GM12878 (cell line): Measurements from ENCODE around the gene HS1BP3. TPM values are rescaled to one million over a fixed set of nuclear protein-coding genes. Genes with fewer than 3 reads are reported as not detected.

Experiments
- ATAC-seq: fragments of 200-7000 bp; cut with Tn5 transposase; 3 replicates; pipeline ENCODE4 v1.9.1; 2020; ENCODE audit warnings: mild to moderate bottlenecking, moderate library complexity
- BruUV-seq: library from RNA; stranded (reverse); fragments of 400-500 nt; replicated peaks from 2 replicates; lab custom pipeline; 2021; lab: Mats Ljungman, UMichigan
- CTCF ChIA-PET: fragments of 300-600 bp; sonication (Branson Sonifier 250); formaldehyde crosslinking; extraction: SDS; loops from one replicate; lab custom pipeline; 2021; ENCODE audit warnings: inconsistent platforms; lab: Yijun Ruan, JAX
- POLR2A ChIA-PET: fragments of 350-600 bp; formaldehyde crosslinking; extraction: SDS; loops from one replicate; lab custom pipeline; 2021; ENCODE audit warnings: inconsistent platforms; lab: Charles Lee
- RAD21 ChIA-PET: fragments of 300-600 bp; sonication (Branson Sonifier 250); formaldehyde crosslinking; loops from one replicate; lab custom pipeline; 2023; ENCODE audit warnings: antibody characterized with exemption; ENCODE audit not compliant: unreplicated experiment; lab: Charles Lee
- SMC1A ChIA-PET: fragments of 300-600 bp; sonication (Branson Sonifier 250); formaldehyde crosslinking; loops from one replicate; lab custom pipeline; 2023; ENCODE audit not compliant: unreplicated experiment, uncharacterized antibody; lab: Charles Lee
- DNase-seq: peaks from one replicate; pipeline ENCODE4 v3.0.0-alpha.2; 2011; ENCODE audit warnings: low read depth, low spot score
- FAIRE-seq: peaks from 3 replicates; lab custom pipeline; 2011; peaks lifted over from hg19 to GRCh38; lab: Jason Lieb, UNC
- H2AFZ ChIP-seq: 2 replicates; pipeline ENCODE4 v1.6.0; 2011; ENCODE audit warnings: low read depth, low read length, control low read depth; ENCODE audit not compliant: control insufficient read depth
- H3K27ac ChIP-seq: 2 replicates; pipeline ENCODE4 v1.5.1; 2011; ENCODE audit warnings: control low read depth; ENCODE audit not compliant: control insufficient read depth, insufficient read depth
- H3K27me3 ChIP-seq, 2 experiments: replicated peaks in 1 of 2; 2 replicates each; pipeline versions ENCODE4 v1.6.0 to v1.6.1; 2011; ENCODE audit warnings: low read length in 1 of 2; ENCODE audit not compliant: control insufficient read depth in 2 of 2, insufficient read depth in 2 of 2
- H3K36me3 ChIP-seq, 2 experiments: 2 replicates each; pipeline ENCODE4 v1.5.1; 2011; ENCODE audit warnings: low read length in 1 of 2; ENCODE audit not compliant: control insufficient read depth in 2 of 2, insufficient read depth in 2 of 2
- H3K4me1 ChIP-seq: 2 replicates; pipeline ENCODE4 v1.6.1; 2011; ENCODE audit warnings: mild to moderate bottlenecking, low read length, moderate library complexity, mixed read lengths; ENCODE audit not compliant: control insufficient read depth, insufficient read depth
- H3K4me2 ChIP-seq: 2 replicates; pipeline ENCODE4 v1.6.0; 2011; ENCODE audit warnings: control low read depth; ENCODE audit not compliant: control insufficient read depth, insufficient read depth
- H3K4me3 ChIP-seq: fragments of 200-600 bp; sonication (generic); 2 replicates; pipeline ENCODE4 v1.5.1; 2016
- H3K79me2 ChIP-seq: 2 replicates; pipeline ENCODE4 v1.6.0; 2011; ENCODE audit warnings: low read length; ENCODE audit not compliant: control insufficient read depth, insufficient read depth
- H3K9ac ChIP-seq: 2 replicates; pipeline ENCODE4 v1.8.0; 2011; ENCODE audit warnings: low read length, control low read depth, mixed read lengths; ENCODE audit not compliant: control insufficient read depth, insufficient read depth
- H3K9me3 ChIP-seq: replicated peaks from 3 replicates; pipeline ENCODE4 v1.5.1; 2011; ENCODE audit warnings: mild to moderate bottlenecking, low read length; ENCODE audit not compliant: control insufficient read depth, insufficient read depth
- H4K20me1 ChIP-seq: 2 replicates; pipeline ENCODE4 v1.6.0; 2011; ENCODE audit not compliant: control insufficient read depth, insufficient read depth
- CHD4 ChIP-seq: fragments of 200-600 bp; sonication (generic); IDR thresholded peaks from 2 replicates; pipeline ENCODE4 v1.6.1; 2016; ENCODE audit warnings: mild to moderate bottlenecking
- E2F4 ChIP-seq: IDR thresholded peaks from 2 replicates; pipeline ENCODE4 v1.6.1; 2012; ENCODE audit warnings: low read depth, low read length, improper control_type of control experiment
- FOS ChIP-seq: IDR thresholded peaks from 3 replicates; pipeline ENCODE4 v1.6.1; 2011; ENCODE audit warnings: borderline replicate concordance; ENCODE audit not compliant: insufficient read length; ENCODE audit errors: extremely low read depth
- GABPA ChIP-seq: IDR thresholded peaks from 2 replicates; pipeline ENCODE4 v1.6.1; 2014; ENCODE audit warnings: antibody characterized with exemption, low read depth, mild to moderate bottlenecking, inconsistent platforms
- IRF4 ChIP-seq: IDR thresholded peaks from 2 replicates; pipeline ENCODE4 v1.6.1; 2011; ENCODE audit warnings: low read depth, low read length
- MEF2A ChIP-seq: IDR thresholded peaks from 2 replicates; pipeline ENCODE4 v1.6.1; 2011; ENCODE audit warnings: low read depth, mild to moderate bottlenecking, low read length, moderate library complexity; ENCODE audit not compliant: insufficient read depth
- MLLT1 ChIP-seq: fragments of 450-650 bp; IDR thresholded peaks from 2 replicates; pipeline ENCODE4 v1.6.1; 2016; ENCODE audit warnings: mild to moderate bottlenecking
- MTA3 ChIP-seq: IDR thresholded peaks from 2 replicates; pipeline ENCODE4 v1.6.1; 2012; ENCODE audit warnings: low read length, inconsistent platforms, borderline replicate concordance
- MYB ChIP-seq: fragments of 150-350 bp; IDR thresholded peaks from 2 replicates; pipeline ENCODE4 v1.6.1; 2014; ENCODE audit warnings: mild to moderate bottlenecking, low read depth, low read length, borderline replicate concordance
- NFXL1 ChIP-seq: fragments of 450-650 bp; IDR thresholded peaks from 2 replicates; pipeline ENCODE4 v1.6.1; 2017; ENCODE audit warnings: antibody characterized with exemption, mild to moderate bottlenecking, borderline replicate concordance
- NFYB ChIP-seq: IDR thresholded peaks from 2 replicates; pipeline ENCODE4 v1.6.1; 2011; ENCODE audit warnings: low read depth, mild to moderate bottlenecking, low read length, improper control_type of control experiment, moderate library complexity; ENCODE audit not compliant: insufficient read depth
- RELA ChIP-seq: fragments of 450-650 bp; IDR thresholded peaks from 2 replicates; pipeline ENCODE4 v1.8.0; 2014; ENCODE audit warnings: borderline replicate concordance; ENCODE audit not compliant: partially characterized antibody
- STAT1 ChIP-seq: fragments of 450-650 bp; conservative IDR thresholded peaks from 2 replicates; pipeline ENCODE4 v1.6.1; 2014; ENCODE audit warnings: antibody characterized with exemption, mild to moderate bottlenecking
- TBL1XR1 ChIP-seq: IDR thresholded peaks from 2 replicates; pipeline ENCODE4 v1.6.1; 2012; ENCODE audit warnings: low read depth, low read length, improper control_type of control experiment
- USF2 ChIP-seq: IDR thresholded peaks from 2 replicates; pipeline ENCODE4 v1.6.1; 2011; ENCODE audit warnings: low read depth, low read length, improper control_type of control experiment, borderline replicate concordance
- YBX1 ChIP-seq: fragments of 450-650 bp; IDR thresholded peaks from 2 replicates; pipeline ENCODE4 v1.6.1; 2016; ENCODE audit warnings: antibody characterized with exemption
- YY1 ChIP-seq: IDR thresholded peaks from 2 replicates; pipeline ENCODE4 v1.6.1; 2011; ENCODE audit warnings: low read depth, mild to moderate bottlenecking, low read length
- ZNF24 ChIP-seq: fragments of 450-650 bp; IDR thresholded peaks from 2 replicates; pipeline ENCODE4 v1.6.1; 2017; ENCODE audit warnings: antibody characterized with exemption, mild to moderate bottlenecking
- WGBS: methylation state at CpG from one replicate; pipeline ENCODE4 v1.1.6; 2016; ENCODE audit warnings: low lambda C conversion rate; ENCODE audit not compliant: insufficient replicate concordance, insufficient coverage; ENCODE audit errors: missing lambda C conversion rate; 5-methylcytosine and 5-hydroxymethylcytosine counted together
- in situ Hi-C: fragments of 300-500 bp; cut with MboI; formaldehyde crosslinking; loops from 9 replicates; pipeline ENCODE4 v1.14.3; 2018; ENCODE audit warnings: mixed read lengths
- intact Hi-C: fragments of 100-400 bp; cut with micrococcal nuclease; formaldehyde crosslinking; loops from one replicate; pipeline ENCODE4 v1.14.2; 2022; ENCODE audit not compliant: unreplicated experiment
- polyA plus RNA-seq, 11 experiments: library from polyadenylated mRNA; depleted of rRNA in 4 of 11; unstranded in 6 of 11; stranded (reverse) in 5 of 11; fragments of >200 nt; fragmentation: Nextera tagmentation in 4 of 11; fragmentation: Illumina TruSeq in 1 of 11; extraction: Ambion mirVana in 4 of 11; extraction: Trizol in 1 of 11; gene quantifications; 1 replicate in 1 of 11; 2 replicates in 10 of 11; pipeline versions ENCODE4 v1.2.1 to v1.2.3, GENCODE V29; 2011 to 2016; ENCODE audit warnings: inconsistent platforms in 2 of 11, missing spikeins in 2 of 11, low read depth in 1 of 11
- total RNA-seq, 4 experiments: library from RNA; depleted of rRNA in 3 of 4; stranded (reverse); fragments of >200 nt in 3 of 4; fragmentation: Illumina TruSeq in 1 of 4; extraction: Trizol in 1 of 4; gene quantifications; 2 replicates each; pipeline versions ENCODE4 v1.2.1 to v1.2.3, GENCODE V29; 2013 to 2021

Gene HS1BP3
- total and polyA plus RNA-seq, 10 of the 15 experiments (the other 5 are each of a cell fraction or from before 2014, with no cell fraction given): 0.47 to 7.2 (median 4.6) TPM

- Histone ChIP-seq H3K9ac (no peak overlapping the region), H2AFZ (no peak overlapping the region), H3K4me2 (no peak overlapping the region), H4K20me1 (no peaks in the 10 kb centered on the region), H3K27ac (no peak overlapping the region), H3K27me3 (no peaks in the 10 kb centered on the region), H3K79me2 (no peaks in the 10 kb centered on the region), H3K4me1 (peaks cover 17% of the 10 kb centered on the region), H3K36me3 (no peaks in the 10 kb centered on the region), H3K9me3 (no peaks in the 10 kb centered on the region), H3K4me3 (no peak overlapping the region)
- ChIA-PET RAD21 (no interaction called here), POLR2A (no interaction called here), SMC1A (interaction anchor here (1.1 kb wide), 1 partner anchor 185 kb away, joined by 3 read pairs; no protein-coding TSS in a partner anchor), CTCF (interaction anchor here (1.0 to 1.3 kb wide), 3 partner anchors 13 to 218 kb away, joined by 3 to 4 read pairs (median 3); no protein-coding TSS in a partner anchor)
- ATAC-seq (no peak), FAIRE-seq (no peak), DNase-seq (no peak)
- BruUV-seq: no TSS peak
- TF ChIP-seq YBX1: no peak
- no peak for TF ChIP-seq E2F4
- TF ChIP-seq IRF4: no peak
- no peak for TF ChIP-seq YY1
- no peak for TF ChIP-seq USF2
- TF ChIP-seq NFXL1: no peak
- TF ChIP-seq RELA: no peak
- TF ChIP-seq MLLT1: no peak
- no peak for TF ChIP-seq NFYB
- TF ChIP-seq GABPA: no peak
- TF ChIP-seq MYB: no peak
- no peak for TF ChIP-seq ZNF24
- TF ChIP-seq FOS: no peak
- TF ChIP-seq MEF2A: no peak
- no peak for TF ChIP-seq STAT1
- no peak for TF ChIP-seq MTA3
- no peak for TF ChIP-seq CHD4
- TF ChIP-seq TBL1XR1: no peak
- WGBS: 83% methylated on average over 6 of the region's 6 CpGs
- in situ Hi-C loops: no loop called here
- intact Hi-C loops: no loop called here
These were observed 21.7 kb downstream of the HS1BP3 start for GRCh38 chr2:20629181-20629580.
